Measurements from ENCODE around the gene AGBL1. TPM values are rescaled to one million over a fixed set of nuclear protein-coding genes. Genes with fewer than 3 reads are reported as not detected.
"Not testable (repeated sequence)": the region's sequence is repeated elsewhere in the genome, so short reads cannot be mapped to it uniquely, and the experiment has no call there.

AGBL1 gene
- total and polyA plus RNA-seq, 2 donors (not counting 1 experiment from before 2014, with no cell fraction given), result not detected

GRCh38 chr15:86121568-86122225, 42.0 kb downstream of the AGBL1 start:
- no peak overlapping the region for H3K27ac ChIP-seq (ENCODE audit: low read length in 2 of 2)
- no peak for TF ChIP-seq EZH2 (IDR thresholded peaks at IDR 0.05; ENCODE audit: borderline replicate concordance, insufficient read depth, low read depth, low read length, poor library complexity, severe bottlenecking)
- no peak for TF ChIP-seq CTCF (IDR thresholded peaks at IDR 0.05)
- peaks cover 0 to 2% (median 0%) of the 10 kb centered on the region in 3 donors for H3K9me3 ChIP-seq (ENCODE audit: control extremely low read depth in 1 of 3, control insufficient read depth in 2 of 3, insufficient read depth in 1 of 3, low read length in 2 of 3)
- no peaks in the 10 kb centered on the region for H3K36me3 ChIP-seq (replicated peaks in 1 of 2; ENCODE audit: control extremely low read depth in 1 of 2, control insufficient read depth in 1 of 2, extremely low read depth in 1 of 2, insufficient read depth in 2 of 2, low read length in 1 of 2)
- ATAC-seq (ENCODE audit: low read depth) (no peak), DNase-seq (no peak)
- no peaks in the 10 kb centered on the region for H3K79me2 ChIP-seq (ENCODE audit: control insufficient read depth, insufficient read depth, low read length)
- Mint-ChIP-seq H3K27me3 (peaks cover 8% of the 10 kb centered on the region), H3K4me3 (no peak overlapping the region), H3K27ac (no peak overlapping the region), H3K4me1 (no peaks in the 10 kb centered on the region), H3K9me3 (ENCODE audit: insufficient read depth) (no peaks in the 10 kb centered on the region)
- CTCF ChIA-PET, result no interaction called here
- intact Hi-C loops (cut with micrococcal nuclease), result no loop called here
- H2AFZ ChIP-seq (ENCODE audit: insufficient read depth, low read depth, low read length, poor library complexity, severe bottlenecking), result no peak overlapping the region
- no peak overlapping the region for H3K4me2 ChIP-seq (replicated peaks; ENCODE audit: low read depth, low read length, poor library complexity, severe bottlenecking)
- H3K4me3 ChIP-seq (ENCODE audit: control extremely low read depth in 1 of 5, extremely low read depth in 1 of 5, insufficient read depth in 1 of 5, low read depth in 2 of 5, low read length in 4 of 5), result no peak overlapping the region
- POLR2A ChIA-PET, result no interaction called here
- H4K20me1 ChIP-seq (ENCODE audit: control insufficient read depth, insufficient read depth, low read length, poor library complexity, severe bottlenecking), result no peaks in the 10 kb centered on the region
- 63% methylated on average over 6 of the region's 7 CpGs for WGBS (ENCODE audit: insufficient coverage)
- no peak overlapping the region for H3K9ac ChIP-seq (ENCODE audit: low read length)
- no peaks in the 10 kb centered on the region for H3K4me1 ChIP-seq (ENCODE audit: control insufficient read depth in 2 of 2, insufficient read depth in 2 of 2, low read length in 2 of 2)
- no peaks in the 10 kb centered on the region for H3K27me3 ChIP-seq (replicated peaks in 1 of 4; ENCODE audit: control extremely low read depth in 1 of 4, control insufficient read depth in 3 of 4, insufficient read depth in 4 of 4, low read length in 3 of 4)

GRCh38 chr15:86122691-86123391, 43.2 kb downstream of the AGBL1 start:
- H2AFZ ChIP-seq (ENCODE audit: insufficient read depth, low read depth, low read length, poor library complexity, severe bottlenecking); H3K4me2 ChIP-seq (replicated peaks; ENCODE audit: low read depth, low read length, poor library complexity, severe bottlenecking); ATAC-seq (ENCODE audit: low read depth); H3K27ac ChIP-seq (ENCODE audit: low read length in 2 of 2); POLR2A ChIA-PET; DNase-seq; H3K4me3 ChIP-seq (ENCODE audit: control extremely low read depth in 1 of 5, extremely low read depth in 1 of 5, insufficient read depth in 1 of 5, low read depth in 2 of 5, low read length in 4 of 5); H4K20me1 ChIP-seq (ENCODE audit: control insufficient read depth, insufficient read depth, low read length, poor library complexity, severe bottlenecking); H3K9me3 ChIP-seq (ENCODE audit: control extremely low read depth in 1 of 3, control insufficient read depth in 2 of 3, insufficient read depth in 1 of 3, low read length in 2 of 3); H3K4me1 ChIP-seq (ENCODE audit: control insufficient read depth in 2 of 2, insufficient read depth in 2 of 2, low read length in 2 of 2); CTCF ChIA-PET; intact Hi-C loops (cut with micrococcal nuclease); H3K4me3 Mint-ChIP-seq; H3K9me3 Mint-ChIP-seq (ENCODE audit: insufficient read depth); H3K27me3 ChIP-seq (replicated peaks in 1 of 4; ENCODE audit: control extremely low read depth in 1 of 4, control insufficient read depth in 3 of 4, insufficient read depth in 4 of 4, low read length in 3 of 4); H3K79me2 ChIP-seq (ENCODE audit: control insufficient read depth, insufficient read depth, low read length); H3K27ac Mint-ChIP-seq; H3K9ac ChIP-seq (ENCODE audit: low read length); H3K36me3 ChIP-seq (replicated peaks in 1 of 2; ENCODE audit: control extremely low read depth in 1 of 2, control insufficient read depth in 1 of 2, extremely low read depth in 1 of 2, insufficient read depth in 2 of 2, low read length in 1 of 2); H3K4me1 Mint-ChIP-seq; H3K27me3 Mint-ChIP-seq: not testable (repeated sequence)
- 76% methylated on average over 2 of the region's 3 CpGs for WGBS (ENCODE audit: insufficient coverage)

Measured in B cell (primary cell).